Gastrocnemius medialis (tissue), 4 donors: ENCODE results near the gene TEP1.

Experiments used
- CTCF ChIP-seq, 5 experiments: fragments of 450-650 bp in 3 of 5; fragments of 200-600 bp in 2 of 5; sonication (generic) in 2 of 5; IDR thresholded peaks in 4 of 5; conservative IDR thresholded peaks in 1 of 5; 1 replicate in 4 of 5; 2 replicates in 1 of 5; pipeline ENCODE4 v1.5.1; 2016 to 2019; ENCODE audit warnings: antibody characterized with exemption in 5 of 5, mild to moderate bottlenecking in 3 of 5, moderate library complexity in 3 of 5
- POLR2A ChIP-seq, 2 donors: fragments of 450-650 bp; IDR thresholded peaks; one replicate each; pipeline ENCODE4 v1.6.1; 2017; ENCODE audit warnings: antibody characterized with exemption in 2 of 2, mild to moderate bottlenecking in 2 of 2, moderate library complexity in 2 of 2

- TF ChIP-seq CTCF (IDR thresholded peaks at IDR 0.05 in 4 of 5, conservative IDR thresholded peaks at IDR 0.05 in 1 of 5), result no peak
- TF ChIP-seq POLR2A (IDR thresholded peaks at IDR 0.05), result peak; percentile 62 to 63
Measured at GRCh38 chr14:20332788-20333493, 80.4 kb downstream of the TEP1 start, which contains the start of gene CCNB1IP1.
